ENCODE measurements around the gene FTO.

The FTO gene

DNA sequence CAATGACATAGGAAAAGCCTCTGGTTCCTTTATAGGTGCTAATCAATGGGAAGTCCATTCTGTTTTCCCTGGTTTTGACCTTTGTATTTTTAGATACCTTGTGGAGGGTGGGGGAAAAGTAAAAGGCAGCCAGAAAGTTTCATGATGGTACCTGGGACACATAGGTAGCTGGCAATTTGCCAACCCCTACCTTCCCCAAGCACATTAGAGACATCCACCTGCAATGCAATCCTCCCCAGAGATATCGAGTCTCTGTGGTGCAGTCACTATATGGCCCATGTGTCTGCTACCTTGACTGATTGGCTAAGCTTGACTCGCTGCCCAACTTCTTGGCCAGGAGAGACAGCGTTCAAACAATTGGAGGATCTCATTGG is 496.2 kb downstream of the FTO start:
- Histone ChIP-seq H2AFZ (ENCODE audit: low read depth) (no peak overlapping the region), H3K9ac (no peak overlapping the region), H3K27me3 (ENCODE audit: insufficient read depth, low read depth) (no peaks in the 10 kb centered on the region), H4K20me1 (ENCODE audit: insufficient read depth) (no peaks in the 10 kb centered on the region), H3K27ac (no peak overlapping the region), H3K4me2 (no peak overlapping the region), H3K79me2 (ENCODE audit: insufficient read depth, low read depth) (no peaks in the 10 kb centered on the region), H3K4me1 (ENCODE audit: low read depth, poor library complexity, severe bottlenecking) (no peaks in the 10 kb centered on the region), H3K36me3 (ENCODE audit: insufficient read depth) (no peaks in the 10 kb centered on the region), H3K4me3 (IDR thresholded peaks at IDR 0.05; ENCODE audit: insufficient read depth, low read depth, low read length) (no peak overlapping the region)
- TF ChIP-seq, protein P1, sequence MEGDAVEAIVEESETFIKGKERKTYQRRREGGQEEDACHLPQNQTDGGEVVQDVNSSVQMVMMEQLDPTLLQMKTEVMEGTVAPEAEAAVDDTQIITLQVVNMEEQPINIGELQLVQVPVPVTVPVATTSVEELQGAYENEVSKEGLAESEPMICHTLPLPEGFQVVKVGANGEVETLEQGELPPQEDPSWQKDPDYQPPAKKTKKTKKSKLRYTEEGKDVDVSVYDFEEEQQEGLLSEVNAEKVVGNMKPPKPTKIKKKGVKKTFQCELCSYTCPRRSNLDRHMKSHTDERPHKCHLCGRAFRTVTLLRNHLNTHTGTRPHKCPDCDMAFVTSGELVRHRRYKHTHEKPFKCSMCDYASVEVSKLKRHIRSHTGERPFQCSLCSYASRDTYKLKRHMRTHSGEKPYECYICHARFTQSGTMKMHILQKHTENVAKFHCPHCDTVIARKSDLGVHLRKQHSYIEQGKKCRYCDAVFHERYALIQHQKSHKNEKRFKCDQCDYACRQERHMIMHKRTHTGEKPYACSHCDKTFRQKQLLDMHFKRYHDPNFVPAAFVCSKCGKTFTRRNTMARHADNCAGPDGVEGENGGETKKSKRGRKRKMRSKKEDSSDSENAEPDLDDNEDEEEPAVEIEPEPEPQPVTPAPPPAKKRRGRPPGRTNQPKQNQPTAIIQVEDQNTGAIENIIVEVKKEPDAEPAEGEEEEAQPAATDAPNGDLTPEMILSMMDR (conservative IDR thresholded peaks at IDR 0.05; ENCODE audit: low read depth, low read length) = no peak

DNA sequence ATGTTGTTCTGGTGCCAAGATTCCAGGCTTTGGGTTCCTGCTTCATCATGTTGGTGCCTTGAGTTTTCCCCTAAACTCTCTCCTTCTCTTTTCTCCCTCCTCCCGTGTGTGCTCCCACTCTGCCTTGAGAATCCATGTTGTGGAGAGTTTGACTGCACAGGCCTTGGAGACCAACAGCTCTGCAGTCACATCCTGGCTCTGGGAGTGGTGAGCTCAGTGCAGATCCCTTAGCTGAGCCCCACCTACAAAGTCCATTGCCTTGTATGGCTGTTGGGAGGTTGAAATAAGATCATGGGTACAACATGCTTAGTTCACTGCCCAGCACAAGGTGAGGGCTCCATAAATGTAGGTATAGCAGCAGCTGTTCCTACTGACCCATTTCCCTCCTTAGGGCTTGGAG is 496.8 kb downstream of the FTO start:
- Histone ChIP-seq H3K27ac (no peak overlapping the region), H2AFZ (ENCODE audit: low read depth) (no peak overlapping the region), H3K4me2 (no peak overlapping the region), H3K9ac (no peak overlapping the region), H3K79me2 (ENCODE audit: insufficient read depth, low read depth) (no peaks in the 10 kb centered on the region), H3K27me3 (ENCODE audit: insufficient read depth, low read depth) (no peaks in the 10 kb centered on the region), H3K4me1 (ENCODE audit: low read depth, poor library complexity, severe bottlenecking) (no peaks in the 10 kb centered on the region), H3K4me3 (IDR thresholded peaks at IDR 0.05; ENCODE audit: insufficient read depth, low read depth, low read length) (no peak overlapping the region), H3K36me3 (ENCODE audit: insufficient read depth) (no peaks in the 10 kb centered on the region), H4K20me1 (ENCODE audit: insufficient read depth) (no peaks in the 10 kb centered on the region)
- TF ChIP-seq, protein P1 (conservative IDR thresholded peaks at IDR 0.05; ENCODE audit: low read depth, low read length) = no peak

DNA sequence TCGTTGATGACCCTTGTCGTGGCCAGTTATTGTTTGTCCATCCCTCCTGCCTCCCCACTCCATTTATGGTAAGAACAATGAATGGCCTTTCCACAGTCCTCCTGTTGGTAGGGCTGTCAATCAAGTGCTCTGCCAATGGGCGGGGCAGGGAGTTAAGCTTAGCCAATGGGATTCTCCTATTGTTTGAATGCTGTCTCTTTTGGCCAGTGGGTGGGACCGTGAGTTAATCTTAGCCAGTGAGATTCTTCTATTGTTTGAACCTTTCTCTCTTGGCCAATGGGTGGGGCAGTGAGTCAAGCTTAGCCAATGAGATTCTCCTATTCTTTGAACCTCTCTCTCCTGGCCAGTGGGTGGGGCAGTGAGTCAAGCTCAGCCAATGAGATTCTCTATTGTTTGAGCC is 497.2 kb downstream of the FTO start:
- TF ChIP-seq, protein P1 (conservative IDR thresholded peaks at IDR 0.05; ENCODE audit: low read depth, low read length) = no peak
- no peaks in the 10 kb centered on the region for H3K27me3 ChIP-seq (ENCODE audit: insufficient read depth, low read depth)
- no peak overlapping the region for H3K9ac ChIP-seq
- no peak overlapping the region for H3K27ac ChIP-seq
- no peak overlapping the region for H2AFZ ChIP-seq (ENCODE audit: low read depth)
- no peaks in the 10 kb centered on the region for H4K20me1 ChIP-seq (ENCODE audit: insufficient read depth)
- H3K4me1 ChIP-seq (ENCODE audit: low read depth, poor library complexity, severe bottlenecking) = no peaks in the 10 kb centered on the region
- no peak overlapping the region for H3K4me2 ChIP-seq
- H3K79me2 ChIP-seq (ENCODE audit: insufficient read depth, low read depth) = no peaks in the 10 kb centered on the region
- no peak overlapping the region for H3K4me3 ChIP-seq (IDR thresholded peaks at IDR 0.05; ENCODE audit: insufficient read depth, low read depth, low read length)
- H3K36me3 ChIP-seq (ENCODE audit: insufficient read depth) = no peaks in the 10 kb centered on the region
